Astrocyte of the cerebellum (primary cell): ENCODE results near the gene CHD5.

Source experiments
- DNase-seq: peaks from one replicate; pipeline ENCODE4 v3.0.0-alpha.2; 2011; ENCODE audit warnings: low read depth
- H3K4me3 ChIP-seq: 2 replicates; pipeline ENCODE4 v1.5.1; 2011; ENCODE audit warnings: mild to moderate bottlenecking, low read depth, low read length, moderate library complexity
- in situ Hi-C: cut with HindIII; loops from 2 replicates; pipeline ENCODE4 v1.10.0; 2017; ENCODE audit warnings: low sequenced_read_pairs
- TF ChIP-seq, protein P1 (sequence below): IDR thresholded peaks from 2 replicates; pipeline ENCODE4 v1.5.1; 2012; ENCODE audit warnings: low read length, low read depth, moderate library complexity, mild to moderate bottlenecking; ENCODE audit errors: missing control alignments

The CHD5 gene

DNA sequence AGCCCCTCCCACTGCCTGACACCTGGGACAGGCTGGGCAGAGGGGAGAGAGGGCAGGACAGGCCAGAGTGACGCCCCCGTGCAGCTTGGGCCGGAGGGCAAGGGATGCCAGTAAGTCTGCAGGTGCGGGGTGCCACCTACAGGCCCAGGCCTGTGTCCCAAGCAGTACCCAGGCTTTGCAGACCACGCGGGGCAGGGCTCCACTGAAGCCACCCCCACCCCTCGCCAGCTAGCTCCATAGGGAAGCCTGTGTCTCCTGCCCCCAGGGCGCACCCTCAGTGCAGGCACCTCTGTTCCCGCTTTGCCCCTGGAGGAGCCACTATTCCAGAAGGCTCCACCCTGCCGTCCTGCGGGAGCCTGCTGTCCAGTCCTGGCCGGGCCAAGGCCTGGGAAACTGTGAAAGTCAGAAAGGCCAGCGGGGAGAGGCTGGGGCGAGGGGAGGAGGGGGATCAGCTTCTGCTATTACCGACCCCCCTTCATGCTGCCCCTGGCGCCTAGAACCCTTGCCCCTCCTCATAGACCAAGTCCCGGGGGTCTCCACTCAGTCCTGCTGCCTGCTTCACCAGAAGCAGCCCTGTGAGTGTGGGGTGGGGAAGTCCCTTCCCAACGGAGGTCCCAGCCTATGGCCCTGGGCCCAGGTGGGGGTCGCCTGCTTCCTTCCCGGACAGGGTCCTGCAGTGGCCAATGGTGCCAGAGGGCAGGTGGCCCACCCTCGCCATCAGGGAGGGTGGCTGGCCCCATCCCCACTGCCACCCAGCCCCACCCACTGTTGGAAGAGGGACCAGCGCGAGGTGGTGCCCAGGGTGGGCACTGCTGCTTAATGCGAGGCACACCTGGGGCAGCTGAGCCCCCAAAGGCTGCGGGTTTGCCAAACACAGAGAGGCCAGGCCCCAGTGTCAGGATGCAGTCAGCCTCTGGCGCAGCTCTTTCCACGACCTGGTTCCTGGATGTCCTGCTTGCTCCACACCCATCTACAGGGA lies 80.0 kb downstream of the CHD5 start:
- DNase-seq = no peak
- TF ChIP-seq, protein P1, sequence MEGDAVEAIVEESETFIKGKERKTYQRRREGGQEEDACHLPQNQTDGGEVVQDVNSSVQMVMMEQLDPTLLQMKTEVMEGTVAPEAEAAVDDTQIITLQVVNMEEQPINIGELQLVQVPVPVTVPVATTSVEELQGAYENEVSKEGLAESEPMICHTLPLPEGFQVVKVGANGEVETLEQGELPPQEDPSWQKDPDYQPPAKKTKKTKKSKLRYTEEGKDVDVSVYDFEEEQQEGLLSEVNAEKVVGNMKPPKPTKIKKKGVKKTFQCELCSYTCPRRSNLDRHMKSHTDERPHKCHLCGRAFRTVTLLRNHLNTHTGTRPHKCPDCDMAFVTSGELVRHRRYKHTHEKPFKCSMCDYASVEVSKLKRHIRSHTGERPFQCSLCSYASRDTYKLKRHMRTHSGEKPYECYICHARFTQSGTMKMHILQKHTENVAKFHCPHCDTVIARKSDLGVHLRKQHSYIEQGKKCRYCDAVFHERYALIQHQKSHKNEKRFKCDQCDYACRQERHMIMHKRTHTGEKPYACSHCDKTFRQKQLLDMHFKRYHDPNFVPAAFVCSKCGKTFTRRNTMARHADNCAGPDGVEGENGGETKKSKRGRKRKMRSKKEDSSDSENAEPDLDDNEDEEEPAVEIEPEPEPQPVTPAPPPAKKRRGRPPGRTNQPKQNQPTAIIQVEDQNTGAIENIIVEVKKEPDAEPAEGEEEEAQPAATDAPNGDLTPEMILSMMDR = no peak
- in situ Hi-C loops = no loop called here
- no peak overlapping the region for H3K4me3 ChIP-seq

DNA sequence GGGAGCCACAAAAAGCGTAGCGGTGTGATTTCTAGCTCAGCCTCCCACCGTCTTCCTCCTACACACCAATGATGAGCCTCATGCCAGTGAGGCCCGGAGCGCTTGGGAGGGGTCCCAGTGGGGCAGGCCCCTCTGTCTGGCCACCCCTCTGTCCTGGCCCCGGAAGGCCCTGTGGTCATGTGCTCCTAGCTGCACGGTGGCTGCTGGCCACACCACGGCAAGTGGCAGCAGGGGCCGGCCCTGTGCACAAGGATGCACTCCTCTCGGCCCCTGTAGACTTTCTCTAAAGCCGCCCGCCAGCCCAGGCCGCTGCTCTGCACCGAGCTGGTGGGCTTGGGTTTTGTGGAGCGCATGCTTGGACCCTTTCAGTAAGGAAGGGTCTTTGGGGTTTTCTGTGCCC lies 80.8 kb downstream of the CHD5 start:
- no peak for DNase-seq
- in situ Hi-C loops = no loop called here
- H3K4me3 ChIP-seq = no peak overlapping the region
- TF ChIP-seq, protein P1 = no peak

DNA sequence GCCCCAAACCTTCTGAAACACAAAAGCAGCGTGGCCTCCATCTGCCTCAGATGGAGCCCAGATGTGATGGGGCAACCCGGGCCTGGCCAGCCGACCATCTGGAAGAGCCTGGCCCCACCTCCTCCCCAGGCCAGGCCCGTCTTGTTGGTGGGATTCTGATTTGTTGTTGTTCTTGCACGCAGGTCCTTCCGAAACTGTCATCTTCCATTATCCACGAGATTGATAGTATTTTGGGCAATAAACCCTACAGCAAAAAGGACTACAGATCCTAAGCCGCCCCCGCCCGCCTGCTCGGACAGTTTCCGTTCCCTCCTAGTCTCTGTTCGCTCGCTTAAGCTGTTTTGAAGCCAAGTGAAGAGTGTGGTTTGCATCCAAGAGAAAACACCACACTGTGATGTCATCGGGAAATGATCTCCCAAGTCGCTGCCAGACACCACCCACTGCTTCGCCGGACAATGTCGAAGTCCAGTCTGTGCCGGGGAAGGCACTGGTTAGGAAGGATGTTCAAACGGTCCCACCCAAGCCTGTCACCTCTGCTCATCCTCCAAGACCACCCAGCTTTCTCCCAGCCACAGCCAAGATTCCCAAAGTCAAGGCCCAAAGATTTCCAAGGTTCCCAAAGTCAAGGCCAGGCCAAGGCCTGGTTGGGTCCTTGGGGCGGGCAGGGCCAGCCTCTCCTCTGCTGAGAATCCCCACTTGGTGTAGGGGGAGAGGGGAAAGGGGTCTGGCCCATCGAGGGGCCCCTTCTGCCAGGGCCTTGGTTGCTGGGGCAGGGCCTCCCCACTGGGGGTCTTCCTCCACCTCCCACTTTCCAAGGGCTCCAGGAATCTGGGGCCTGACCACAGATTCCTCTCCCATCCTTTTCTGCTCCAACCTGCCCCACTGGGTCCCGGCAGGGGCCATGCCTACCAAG lies 81.6 kb downstream of the CHD5 start:
- no peak overlapping the region for H3K4me3 ChIP-seq
- in situ Hi-C loops = no loop called here
- TF ChIP-seq, protein P1 = no peak
- no peak for DNase-seq

DNA sequence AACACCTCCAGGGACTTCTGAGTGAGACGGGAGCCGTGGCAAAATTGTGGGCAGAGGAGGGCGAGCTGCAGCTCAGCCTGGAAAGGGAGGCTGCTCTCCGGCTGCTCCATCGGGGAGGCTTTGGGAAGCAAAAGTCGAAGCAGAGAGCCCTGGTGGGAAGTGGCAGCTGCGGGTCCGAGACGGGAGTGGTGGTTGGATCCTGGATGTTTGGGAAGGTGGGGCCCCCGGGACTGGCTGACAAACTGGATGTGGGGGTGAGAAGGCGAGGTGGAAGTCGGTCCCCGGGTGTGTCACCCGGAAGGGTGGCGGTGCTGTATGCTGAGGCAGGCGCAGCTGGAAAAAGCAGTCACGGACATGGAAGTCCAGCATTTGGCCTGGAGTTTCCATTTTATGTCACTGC lies 82.3 kb downstream of the CHD5 start:
- TF ChIP-seq, protein P1 = no peak
- in situ Hi-C loops = no loop called here
- no peak overlapping the region for H3K4me3 ChIP-seq
- no peak for DNase-seq

DNA sequence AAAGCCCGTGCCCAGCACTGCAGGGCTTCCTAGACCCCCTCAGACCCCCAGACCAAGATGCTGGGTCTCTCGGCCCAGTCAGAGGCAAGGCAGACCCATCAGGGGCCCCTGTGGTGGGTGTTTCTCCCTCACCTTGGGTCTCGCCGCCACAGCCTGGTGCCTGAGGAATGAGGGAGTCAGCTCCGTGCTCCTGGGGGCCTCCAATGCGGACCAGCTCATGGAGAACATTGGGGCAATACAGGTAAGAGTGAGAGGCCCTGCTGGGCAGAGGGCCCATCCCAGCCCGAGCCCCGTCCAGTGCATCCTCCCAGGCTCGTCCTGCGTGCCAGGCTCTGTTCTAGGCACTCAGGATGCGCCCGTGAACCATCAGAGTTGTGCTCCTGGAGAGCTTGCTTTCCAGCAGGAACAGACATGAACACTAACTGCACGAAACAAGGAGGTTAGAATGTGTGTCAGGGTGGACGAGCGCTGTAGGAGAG lies 83.0 kb downstream of the CHD5 start:
- TF ChIP-seq, protein P1 = no peak
- in situ Hi-C loops = no loop called here

More for the DNA sequence above, 83.0 kb downstream of the CHD5 start:
- DNase-seq = no peak
- no peak overlapping the region for H3K4me3 ChIP-seq
